Astrocyte of the cerebellum (primary cell): ENCODE data around the gene FER1L5.

Source experiments
- DNase-seq: peaks from one replicate; pipeline ENCODE4 v3.0.0-alpha.2; 2011; ENCODE audit warnings: low read depth
- H3K4me3 ChIP-seq: 2 replicates; pipeline ENCODE4 v1.5.1; 2011; ENCODE audit warnings: mild to moderate bottlenecking, low read depth, low read length, moderate library complexity
- CTCF ChIP-seq: IDR thresholded peaks from 2 replicates; pipeline ENCODE4 v1.5.1; 2012; ENCODE audit warnings: low read length, low read depth, moderate library complexity, mild to moderate bottlenecking; ENCODE audit errors: missing control alignments
- in situ Hi-C: cut with HindIII; loops from 2 replicates; pipeline ENCODE4 v1.10.0; 2017; ENCODE audit warnings: low sequenced_read_pairs

The FER1L5 gene

GRCh38 chr2:96694279-96694678 lies 51.7 kb downstream of the FER1L5 start:
- no peak for TF ChIP-seq CTCF
- H3K4me3 ChIP-seq, result no peak overlapping the region
- DNase-seq, result no peak
- in situ Hi-C loops, result no loop called here

GRCh38 chr2:96694816-96695455 lies 52.4 kb downstream of the FER1L5 start:
- no peak overlapping the region for H3K4me3 ChIP-seq
- DNase-seq, result no peak
- TF ChIP-seq CTCF, result no peak
- in situ Hi-C loops, result no loop called here

- no peak for TF ChIP-seq CTCF
- DNase-seq, result no peak
- no peak overlapping the region for H3K4me3 ChIP-seq
- in situ Hi-C loops, result no loop called here
These were observed 53.0 kb downstream of the FER1L5 start for GRCh38 chr2:96695602-96696001.

- TF ChIP-seq CTCF, result no peak
These were observed 54.9 kb downstream of the FER1L5 start for GRCh38 chr2:96697476-96697875.

GRCh38 chr2:96698221-96698861 lies 55.8 kb downstream of the FER1L5 start:
- DNase-seq, result no peak
- in situ Hi-C loops, result no loop called here
- H3K4me3 ChIP-seq, result no peak overlapping the region
- TF ChIP-seq CTCF, result no peak

More at GRCh38 chr2:96697476-96697875, 54.9 kb downstream of the FER1L5 start:
- no peak for DNase-seq
- H3K4me3 ChIP-seq, result no peak overlapping the region
- in situ Hi-C loops, result no loop called here

GRCh38 chr2:96699021-96699420 lies 56.5 kb downstream of the FER1L5 start:
- H3K4me3 ChIP-seq, result no peak overlapping the region
- TF ChIP-seq CTCF, result no peak
- in situ Hi-C loops, result no loop called here
- DNase-seq, result no peak

- no peak for TF ChIP-seq CTCF
- in situ Hi-C loops, result no loop called here
- H3K4me3 ChIP-seq, result no peak overlapping the region
- DNase-seq, result no peak
These were observed 57.1 kb downstream of the FER1L5 start for GRCh38 chr2:96699621-96700020.
